Measurements from ENCODE around the gene CDK5RAP2.

The CDK5RAP2 gene

DNA sequence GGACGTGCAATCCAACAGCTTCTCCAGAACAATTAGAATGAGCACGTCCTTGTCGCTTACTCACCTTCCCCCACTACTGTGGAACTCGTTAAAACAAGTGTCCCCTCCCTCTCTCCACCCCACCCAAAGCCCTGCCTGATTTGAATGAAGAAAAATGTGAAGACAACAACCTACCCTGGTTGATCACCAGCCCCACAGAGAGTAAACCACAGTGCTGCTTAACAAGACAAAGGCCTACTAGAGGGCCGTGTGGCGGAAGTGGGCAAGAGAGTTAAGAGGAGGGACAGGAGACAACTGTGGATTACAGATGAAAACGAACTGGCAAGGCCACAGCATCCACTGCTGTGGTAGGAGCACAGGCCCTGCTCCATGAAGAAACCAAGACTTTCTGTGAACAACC is 51.1 kb downstream of the CDK5RAP2 start:
- ATAC-seq (ENCODE audit: insufficient read depth, low read depth), result no peak
- Histone ChIP-seq H3K4me1 (ENCODE audit: insufficient read depth, low read length) (no peaks in the 10 kb centered on the region), H3K27me3 (ENCODE audit: insufficient read depth, low read length, poor library complexity) (no peaks in the 10 kb centered on the region), H3K9ac (ENCODE audit: low read depth, low read length) (no peak overlapping the region), H3K36me3 (ENCODE audit: insufficient read depth, low read length) (peaks cover 89% of the 10 kb centered on the region), H3K27ac (ENCODE audit: low read length) (no peak overlapping the region), H3K9me3 (ENCODE audit: insufficient read depth, low read length, severe bottlenecking) (no peaks in the 10 kb centered on the region), H3K4me3 (ENCODE audit: low read depth in 1 of 2, low read length in 2 of 2) (no peak overlapping the region), H4K20me1 (ENCODE audit: insufficient read depth, low read length) (no peaks in the 10 kb centered on the region; the same call in 1 of the 2 replicates), H3K4me2 (ENCODE audit: insufficient read depth, low read length) (no peak overlapping the region), H2AFZ (ENCODE audit: low read depth, low read length) (no peak overlapping the region), H3K79me2 (ENCODE audit: insufficient read depth, low read length) (no peaks in the 10 kb centered on the region)
- DNase-seq, result no peak
- TF ChIP-seq, protein P1, sequence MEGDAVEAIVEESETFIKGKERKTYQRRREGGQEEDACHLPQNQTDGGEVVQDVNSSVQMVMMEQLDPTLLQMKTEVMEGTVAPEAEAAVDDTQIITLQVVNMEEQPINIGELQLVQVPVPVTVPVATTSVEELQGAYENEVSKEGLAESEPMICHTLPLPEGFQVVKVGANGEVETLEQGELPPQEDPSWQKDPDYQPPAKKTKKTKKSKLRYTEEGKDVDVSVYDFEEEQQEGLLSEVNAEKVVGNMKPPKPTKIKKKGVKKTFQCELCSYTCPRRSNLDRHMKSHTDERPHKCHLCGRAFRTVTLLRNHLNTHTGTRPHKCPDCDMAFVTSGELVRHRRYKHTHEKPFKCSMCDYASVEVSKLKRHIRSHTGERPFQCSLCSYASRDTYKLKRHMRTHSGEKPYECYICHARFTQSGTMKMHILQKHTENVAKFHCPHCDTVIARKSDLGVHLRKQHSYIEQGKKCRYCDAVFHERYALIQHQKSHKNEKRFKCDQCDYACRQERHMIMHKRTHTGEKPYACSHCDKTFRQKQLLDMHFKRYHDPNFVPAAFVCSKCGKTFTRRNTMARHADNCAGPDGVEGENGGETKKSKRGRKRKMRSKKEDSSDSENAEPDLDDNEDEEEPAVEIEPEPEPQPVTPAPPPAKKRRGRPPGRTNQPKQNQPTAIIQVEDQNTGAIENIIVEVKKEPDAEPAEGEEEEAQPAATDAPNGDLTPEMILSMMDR (IDR thresholded peaks at IDR 0.05; ENCODE audit: borderline replicate concordance, extremely low read depth, low read length, poor library complexity, severe bottlenecking), result no peak
- no peak for TF ChIP-seq EZH2 (IDR thresholded peaks at IDR 0.05; ENCODE audit: borderline replicate concordance, low read depth, low read length, severe bottlenecking)

DNA sequence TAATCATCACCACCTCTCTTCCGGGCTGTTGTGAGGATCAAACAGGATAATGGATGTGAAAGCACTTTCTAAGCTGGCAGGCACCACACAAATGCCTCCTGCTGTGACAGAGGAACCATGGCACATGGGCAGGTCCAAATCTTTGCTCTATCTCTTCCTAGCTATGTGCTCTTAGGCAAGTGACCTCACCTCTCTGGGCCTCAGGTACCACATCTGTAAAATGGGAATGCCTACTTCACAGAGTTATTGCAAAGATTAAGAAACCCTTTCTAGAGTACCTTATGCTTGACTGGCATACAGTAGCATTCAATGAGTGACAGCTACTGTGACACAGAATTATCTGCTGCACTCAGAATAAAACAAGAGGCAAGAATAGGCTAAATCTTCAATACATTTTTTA is 51.6 kb downstream of the CDK5RAP2 start:
- Histone ChIP-seq H3K4me1 (ENCODE audit: insufficient read depth, low read length) (no peaks in the 10 kb centered on the region), H2AFZ (ENCODE audit: low read depth, low read length) (no peak overlapping the region), H3K4me3 (ENCODE audit: low read depth in 1 of 2, low read length in 2 of 2) (no peak overlapping the region), H3K9ac (ENCODE audit: low read depth, low read length) (no peak overlapping the region), H4K20me1 (ENCODE audit: insufficient read depth, low read length) (no peaks in the 10 kb centered on the region; the same call in 1 of the 2 replicates), H3K9me3 (ENCODE audit: insufficient read depth, low read length, severe bottlenecking) (no peaks in the 10 kb centered on the region), H3K79me2 (ENCODE audit: insufficient read depth, low read length) (no peaks in the 10 kb centered on the region), H3K27ac (ENCODE audit: low read length) (no peak overlapping the region), H3K36me3 (ENCODE audit: insufficient read depth, low read length) (peaks cover 89% of the 10 kb centered on the region), H3K4me2 (ENCODE audit: insufficient read depth, low read length) (no peak overlapping the region), H3K27me3 (ENCODE audit: insufficient read depth, low read length, poor library complexity) (no peaks in the 10 kb centered on the region)
- TF ChIP-seq, protein P1 (IDR thresholded peaks at IDR 0.05; ENCODE audit: borderline replicate concordance, extremely low read depth, low read length, poor library complexity, severe bottlenecking), result no peak
- no peak for TF ChIP-seq EZH2 (IDR thresholded peaks at IDR 0.05; ENCODE audit: borderline replicate concordance, low read depth, low read length, severe bottlenecking)
- no peak for DNase-seq
- no peak for ATAC-seq (ENCODE audit: insufficient read depth, low read depth)

DNA sequence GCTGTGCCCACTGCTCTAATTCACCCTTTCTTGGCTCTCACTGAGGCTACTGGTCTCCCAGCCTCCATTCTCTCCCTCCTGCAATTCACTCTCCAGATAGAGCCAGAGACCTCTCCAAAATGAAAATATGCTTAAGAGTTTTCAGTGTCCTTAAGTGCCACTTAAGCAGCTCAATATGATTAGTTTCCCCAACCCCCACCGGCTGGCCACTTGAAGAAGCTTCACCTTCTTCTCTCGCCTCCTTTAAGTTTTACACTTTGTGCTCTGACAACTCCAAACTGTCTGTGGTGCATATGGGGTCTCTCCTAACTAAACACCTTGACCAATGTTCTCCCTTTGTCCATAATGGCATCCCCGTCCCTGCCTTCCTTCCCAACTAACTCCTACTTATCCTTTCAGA is 53.4 kb downstream of the CDK5RAP2 start:
- no peaks in the 10 kb centered on the region for H3K27me3 ChIP-seq (ENCODE audit: insufficient read depth, low read length, poor library complexity)
- no peak for TF ChIP-seq EZH2 (IDR thresholded peaks at IDR 0.05; ENCODE audit: borderline replicate concordance, low read depth, low read length, severe bottlenecking)
- TF ChIP-seq, protein P1 (IDR thresholded peaks at IDR 0.05; ENCODE audit: borderline replicate concordance, extremely low read depth, low read length, poor library complexity, severe bottlenecking), result no peak
- H4K20me1 ChIP-seq (ENCODE audit: insufficient read depth, low read length), result no peaks in the 10 kb centered on the region; the same call in 1 of the 2 replicates
- no peak overlapping the region for H2AFZ ChIP-seq (ENCODE audit: low read depth, low read length)
- no peaks in the 10 kb centered on the region for H3K79me2 ChIP-seq (ENCODE audit: insufficient read depth, low read length)
- H3K9me3 ChIP-seq (ENCODE audit: insufficient read depth, low read length, severe bottlenecking), result no peaks in the 10 kb centered on the region
- H3K4me1 ChIP-seq (ENCODE audit: insufficient read depth, low read length), result no peaks in the 10 kb centered on the region
- H3K36me3 ChIP-seq (ENCODE audit: insufficient read depth, low read length), result peaks cover 89% of the 10 kb centered on the region
- no peak overlapping the region for H3K27ac ChIP-seq (ENCODE audit: low read length)
- H3K4me2 ChIP-seq (ENCODE audit: insufficient read depth, low read length), result no peak overlapping the region
- H3K4me3 ChIP-seq (ENCODE audit: low read depth in 1 of 2, low read length in 2 of 2), result no peak overlapping the region
- no peak overlapping the region for H3K9ac ChIP-seq (ENCODE audit: low read depth, low read length)
- ATAC-seq (ENCODE audit: insufficient read depth, low read depth) (no peak), DNase-seq (no peak)

DNA sequence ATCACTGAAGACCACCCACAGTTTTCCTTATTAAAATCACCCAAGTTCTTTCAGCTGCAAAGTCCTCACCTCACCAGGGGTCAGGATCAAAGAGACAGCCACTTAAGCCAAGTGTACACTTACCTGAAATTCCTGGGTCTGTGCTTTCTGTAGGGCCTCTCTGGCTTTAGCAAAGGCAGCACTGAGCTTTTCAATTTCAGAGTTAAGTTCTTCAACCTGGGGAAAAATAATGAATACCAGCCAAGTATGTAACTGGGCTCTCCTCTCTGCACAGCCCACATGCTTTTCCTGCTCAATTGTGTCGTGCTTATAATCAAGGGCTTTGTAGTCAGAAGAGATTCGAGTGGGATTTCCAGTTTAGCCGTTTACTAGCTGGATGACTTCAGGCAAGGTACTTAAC is 55.1 kb downstream of the CDK5RAP2 start:
- H3K4me1 ChIP-seq (ENCODE audit: insufficient read depth, low read length), result no peaks in the 10 kb centered on the region
- no peak overlapping the region for H2AFZ ChIP-seq (ENCODE audit: low read depth, low read length)
- no peak overlapping the region for H3K9ac ChIP-seq (ENCODE audit: low read depth, low read length)
- no peaks in the 10 kb centered on the region; the same call in 1 of the 2 replicates for H4K20me1 ChIP-seq (ENCODE audit: insufficient read depth, low read length)
- H3K79me2 ChIP-seq (ENCODE audit: insufficient read depth, low read length), result no peaks in the 10 kb centered on the region
- no peaks in the 10 kb centered on the region for H3K9me3 ChIP-seq (ENCODE audit: insufficient read depth, low read length, severe bottlenecking)
- TF ChIP-seq, protein P1 (IDR thresholded peaks at IDR 0.05; ENCODE audit: borderline replicate concordance, extremely low read depth, low read length, poor library complexity, severe bottlenecking), result no peak
- TF ChIP-seq EZH2 (IDR thresholded peaks at IDR 0.05; ENCODE audit: borderline replicate concordance, low read depth, low read length, severe bottlenecking), result no peak
- H3K4me3 ChIP-seq (ENCODE audit: low read depth in 1 of 2, low read length in 2 of 2), result no peak overlapping the region
- ATAC-seq (ENCODE audit: insufficient read depth, low read depth), result no peak
- no peaks in the 10 kb centered on the region for H3K27me3 ChIP-seq (ENCODE audit: insufficient read depth, low read length, poor library complexity)
- no peak for DNase-seq
- no peak overlapping the region for H3K4me2 ChIP-seq (ENCODE audit: insufficient read depth, low read length)
- peaks cover 85% of the 10 kb centered on the region for H3K36me3 ChIP-seq (ENCODE audit: insufficient read depth, low read length)
- H3K27ac ChIP-seq (ENCODE audit: low read length), result no peak overlapping the region
